ENCODE measurements around the gene MON1A. TPM values are rescaled to one million over a fixed set of nuclear protein-coding genes. Genes with fewer than 3 reads are reported as not detected.

MON1A gene
- total and polyA plus RNA-seq, 10 of the 15 experiments (the other 5 are each of a cell fraction or from before 2014, with no cell fraction given) = 1.3 to 10.5 (median 7.7) TPM

- TF ChIP-seq MAX (IDR thresholded peaks at IDR 0.05; ENCODE audit: low read depth, low read length) (no peak), NFYA (IDR thresholded peaks at IDR 0.05; ENCODE audit: borderline replicate concordance, low read depth, low read length) (no peak), ZBED1 (IDR thresholded peaks at IDR 0.05; ENCODE audit: borderline replicate concordance) (no peak), MEF2B (IDR thresholded peaks at IDR 0.05; ENCODE audit: partially characterized antibody, poor library complexity, severe bottlenecking) (no peak), NRF1 (conservative IDR thresholded peaks at IDR 0.05; ENCODE audit: low read depth, low read length) (no peak), PKNOX1 (IDR thresholded peaks at IDR 0.05) (no peak)
These were observed 36.8 kb upstream of the MON1A start (continued) for GRCh38 chr3:49966233-49966942.

GRCh38 chr3:49955636-49956035, 26.0 kb upstream of the MON1A start:
- Histone ChIP-seq H3K9ac (ENCODE audit: control insufficient read depth, insufficient read depth, low read length) (no peak overlapping the region), H3K4me1 (ENCODE audit: control insufficient read depth, insufficient read depth, low read length) (peaks cover 4% of the 10 kb centered on the region; the same call in 1 of the 2 replicates), H3K9me3 (replicated peaks; ENCODE audit: control insufficient read depth, insufficient read depth, low read length) (no peaks in the 10 kb centered on the region), H2AFZ (ENCODE audit: control insufficient read depth, low read depth, low read length) (no peak overlapping the region), H3K27ac (ENCODE audit: control insufficient read depth, insufficient read depth) (no peak overlapping the region), H3K79me2 (ENCODE audit: control insufficient read depth, insufficient read depth, low read length) (peaks cover 64% of the 10 kb centered on the region), H3K27me3 (replicated peaks in 1 of 2; ENCODE audit: control insufficient read depth in 2 of 2, insufficient read depth in 2 of 2, low read length in 1 of 2) (no peaks in the 10 kb centered on the region), H4K20me1 (ENCODE audit: control insufficient read depth, insufficient read depth) (no peaks in the 10 kb centered on the region), H3K4me2 (ENCODE audit: control insufficient read depth, insufficient read depth) (no peak overlapping the region), H3K4me3 (no peak overlapping the region), H3K36me3 (ENCODE audit: control insufficient read depth in 2 of 2, insufficient read depth in 2 of 2, low read length in 1 of 2) (no peaks in the 10 kb centered on the region)
- no peak for DNase-seq (ENCODE audit: low read depth, low spot score)
- in situ Hi-C loops (cut with MboI) (no loop called here), intact Hi-C loops (cut with micrococcal nuclease; ENCODE audit: unreplicated experiment) (no loop called here)
- FAIRE-seq = no peak
- 98% methylated on average over 3 of the region's 3 CpGs for WGBS (ENCODE audit: insufficient coverage, insufficient replicate concordance, low lambda C conversion rate, missing lambda C conversion rate)
- ATAC-seq = peak; percentile 20; the same call in 1 of the 3 replicates
- POLR2A ChIA-PET = interaction anchor here (0.7 kb wide), 1 partner anchor 115 kb away, joined by 3 read pairs; no protein-coding TSS in a partner anchor
- BruUV-seq (replicated peaks) = no TSS peak
- TF ChIP-seq ELK1 (IDR thresholded peaks at IDR 0.05; ENCODE audit: low read depth, low read length) = no peak
- no peak for TF ChIP-seq NR2F1 (conservative IDR thresholded peaks at IDR 0.05)
- no peak for TF ChIP-seq IKZF2 (IDR thresholded peaks at IDR 0.05)
- no peak for TF ChIP-seq NR2C2 (IDR thresholded peaks at IDR 0.05; ENCODE audit: borderline replicate concordance, control insufficient read depth, insufficient read length, low read depth)
- TF ChIP-seq POLR2A (IDR thresholded peaks at IDR 0.05; ENCODE audit: low read depth, low read length) = no peak
- no peak for TF ChIP-seq SUZ12 (IDR thresholded peaks at IDR 0.05; ENCODE audit: unreplicated experiment)
- TF ChIP-seq HSF1 (IDR thresholded peaks at IDR 0.05; ENCODE audit: low read depth, low read length) = no peak
- TF ChIP-seq BCL3 (IDR thresholded peaks at IDR 0.05; ENCODE audit: borderline replicate concordance, insufficient read depth, low read depth, low read length, poor library complexity, severe bottlenecking) = no peak
- SMC1A ChIA-PET (ENCODE audit: uncharacterized antibody, unreplicated experiment) = interaction anchor here (0.6 kb wide), 2 partner anchors 8 to 72 kb away, joined by 3 read pairs; no protein-coding TSS in a partner anchor
- RAD21 ChIA-PET (ENCODE audit: unreplicated experiment) = no interaction called here
- CTCF ChIA-PET = interaction anchor here (0.6 to 0.9 kb wide), 3 partner anchors 9 to 917 kb away, joined by 3 read pairs; no protein-coding TSS in a partner anchor
